GM19452 (cell line): ENCODE measurements around the gene IFNL4.
"Not testable (repeated sequence)": the region's sequence is repeated elsewhere in the genome, so short reads cannot be mapped to it uniquely, and the experiment has no call there.

Experiments used
- ATAC-seq: cut with Tn5 transposase; IDR thresholded peaks from one replicate; pipeline ENCODE4 v1.9.1; 2021; ENCODE audit not compliant: unreplicated experiment

The IFNL4 gene

DNA sequence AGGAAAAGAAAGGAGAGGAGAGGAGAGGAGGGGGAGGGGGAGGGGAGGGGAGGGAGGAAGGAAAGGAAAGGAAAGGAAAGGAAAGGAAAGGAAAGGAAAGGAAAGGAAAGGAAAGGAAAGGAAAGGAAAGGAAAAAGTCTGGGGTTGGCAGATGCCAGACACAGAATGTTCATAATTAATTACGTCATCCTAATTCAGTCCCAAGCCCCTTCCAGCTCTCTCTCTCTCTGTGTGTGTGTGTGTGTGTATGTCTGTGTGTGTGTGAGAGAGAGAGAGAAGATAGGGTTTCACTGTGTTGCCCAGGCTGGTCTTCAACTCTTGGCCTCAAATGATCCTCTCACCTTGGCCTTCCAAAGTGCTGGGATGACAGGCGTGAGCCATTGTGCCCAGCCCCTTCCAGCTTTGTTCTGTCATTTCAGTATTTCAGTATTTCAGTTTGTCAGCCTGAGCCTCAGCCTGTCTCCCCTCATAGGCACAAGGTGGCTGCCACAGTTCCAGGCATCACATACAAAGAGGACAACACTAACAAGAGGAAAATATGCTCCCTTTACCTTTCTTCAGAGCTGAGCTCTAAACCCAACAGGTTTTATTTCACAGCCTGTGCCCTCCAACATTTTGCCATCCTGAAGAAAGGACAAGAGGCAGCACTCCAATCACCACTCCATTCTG is 18.4 kb downstream of the IFNL4 start:
- no peak for ATAC-seq

DNA sequence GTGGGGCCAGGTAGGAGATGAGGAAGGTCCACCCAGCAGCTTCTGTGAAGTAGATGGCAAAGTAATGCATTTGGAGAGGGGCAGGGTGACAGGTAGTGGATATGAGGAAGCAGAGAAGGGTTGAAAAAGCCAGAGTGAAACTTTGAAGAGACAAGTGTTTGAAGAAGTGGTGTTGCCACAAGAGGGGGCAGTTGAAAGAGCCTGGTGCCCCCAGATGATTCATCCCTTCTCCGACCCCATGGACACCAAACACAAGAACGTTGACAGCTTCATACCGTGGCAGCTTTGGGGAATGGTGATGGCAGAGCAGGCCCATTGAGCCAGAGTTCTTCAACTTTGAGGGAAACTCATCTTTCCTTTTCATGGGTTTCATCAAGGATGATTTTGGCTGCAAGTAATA is 23.7 kb downstream of the IFNL4 start:
- ATAC-seq, result no peak

GRCh38 chr19:39223703-39224279 is 24.9 kb downstream of the IFNL4 start:
- no peak for ATAC-seq

GRCh38 chr19:39219108-39219507 is 29.5 kb downstream of the IFNL4 start:
- not testable (repeated sequence) for ATAC-seq

DNA sequence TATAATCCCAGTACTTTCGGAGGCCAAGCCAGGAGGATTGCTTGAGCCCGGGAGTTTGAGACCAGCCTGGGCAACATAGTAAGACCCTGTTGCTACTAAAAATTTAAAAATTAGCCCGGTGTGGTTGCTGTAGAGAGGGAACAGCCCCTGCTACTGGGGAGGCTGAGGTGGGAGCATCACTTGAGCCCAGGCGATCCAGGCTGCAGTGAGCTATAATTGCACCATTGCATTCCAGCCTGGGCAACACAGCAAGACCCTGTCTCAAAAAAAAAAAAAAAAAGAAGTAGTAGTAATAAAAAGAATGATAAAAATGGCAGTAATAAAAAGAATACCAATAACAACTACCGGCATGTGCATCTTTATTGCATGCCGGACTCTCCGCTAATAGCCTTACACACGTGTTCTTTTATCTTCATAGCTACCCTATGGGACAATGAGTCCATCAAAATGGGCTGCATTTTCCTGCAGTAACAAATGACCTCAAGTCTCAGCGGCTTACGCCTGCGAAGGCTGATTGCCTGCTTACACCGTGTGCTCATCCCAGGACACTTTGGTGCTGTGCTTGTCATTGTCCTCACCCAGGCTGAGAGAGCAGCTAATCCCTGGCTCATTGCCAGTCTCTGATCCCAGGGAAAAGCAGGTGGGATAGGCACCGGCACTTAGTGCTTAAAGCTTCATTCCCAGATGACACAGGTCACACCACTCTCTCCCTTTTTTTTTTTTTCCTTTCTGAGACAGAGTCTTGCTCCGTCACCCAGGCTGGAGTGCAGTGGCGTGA is 30.2 kb downstream of the IFNL4 start:
- no peak for ATAC-seq

DNA sequence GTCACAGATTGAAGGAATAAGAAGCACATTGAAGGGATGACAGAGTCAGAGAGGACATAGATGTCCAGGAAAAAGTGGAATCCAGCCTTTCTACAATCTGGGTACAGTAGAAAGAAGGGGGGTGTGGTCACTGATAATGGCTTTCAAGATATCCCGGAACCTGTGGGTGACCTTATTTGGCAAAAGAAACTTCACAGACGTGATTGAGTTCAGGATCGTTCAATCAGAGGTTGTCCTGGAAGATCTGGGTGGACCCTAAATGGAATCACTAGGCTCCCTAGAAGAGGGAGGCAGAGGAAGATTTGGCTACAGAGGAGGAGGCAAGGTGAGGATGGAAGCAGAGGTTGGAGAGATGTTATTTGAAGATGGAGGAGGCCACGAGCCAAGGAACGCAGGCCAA is 31.6 kb downstream of the IFNL4 start:
- ATAC-seq, result no peak

DNA sequence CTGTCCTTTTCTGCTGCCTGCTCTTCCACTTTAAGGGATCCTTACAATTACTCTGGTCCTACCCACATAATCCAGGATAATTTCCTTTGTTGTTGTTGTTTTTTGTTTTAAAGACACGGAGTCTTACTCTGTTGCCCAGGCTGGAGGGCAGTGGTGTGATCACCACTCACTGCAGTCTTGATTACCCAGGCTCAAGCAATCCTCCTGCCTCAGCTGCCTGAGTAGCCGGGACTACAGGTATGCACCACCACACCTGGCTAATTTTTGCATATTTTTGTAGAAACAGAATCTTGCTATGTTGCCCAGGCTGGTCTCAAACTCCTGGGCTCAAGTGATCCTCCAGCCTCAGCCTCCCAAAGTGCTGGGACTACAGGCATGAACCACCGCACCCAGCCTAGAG is 33.3 kb downstream of the IFNL4 start:
- not testable (repeated sequence) for ATAC-seq

GRCh38 chr19:39212375-39212742 is 36.3 kb downstream of the IFNL4 start:
- no peak for ATAC-seq

DNA sequence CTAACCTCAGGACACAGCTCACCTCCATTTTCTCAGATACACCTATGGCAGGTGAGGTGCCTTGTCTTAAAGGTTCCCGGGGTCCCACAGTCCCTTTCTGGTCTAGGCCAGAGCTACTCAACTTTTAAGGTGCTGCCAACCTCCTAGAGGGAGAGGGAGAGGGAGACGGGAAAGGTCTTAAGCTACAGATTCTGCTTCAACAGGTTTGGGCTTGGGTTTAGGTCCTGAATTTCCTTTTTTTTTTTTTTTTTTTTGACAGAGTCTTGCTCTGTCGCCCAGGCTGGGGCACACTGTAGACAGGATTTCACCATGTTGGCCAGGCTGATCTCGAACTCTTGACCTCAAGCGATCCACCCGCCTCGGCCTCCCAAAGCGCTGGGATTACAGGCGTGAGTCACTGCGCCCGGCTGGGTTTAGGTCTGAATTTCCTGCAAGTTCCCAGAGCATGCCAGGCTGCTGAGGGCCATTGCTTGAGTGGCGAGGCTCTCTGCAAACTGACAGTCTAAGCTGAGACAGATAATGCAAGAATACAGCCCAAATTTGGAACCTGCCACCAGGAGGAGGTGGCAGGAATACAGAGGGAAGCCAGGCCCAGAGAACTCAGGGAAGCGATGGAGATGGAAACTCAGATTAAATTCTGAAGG is 36.8 kb downstream of the IFNL4 start:
- no peak for ATAC-seq

- ATAC-seq, result no peak
Observed at GRCh38 chr19:39209196-39209595, 39.5 kb downstream of the IFNL4 start.

- ATAC-seq, result no peak
Observed at GRCh38 chr19:39208175-39208795, 40.4 kb downstream of the IFNL4 start.

DNA sequence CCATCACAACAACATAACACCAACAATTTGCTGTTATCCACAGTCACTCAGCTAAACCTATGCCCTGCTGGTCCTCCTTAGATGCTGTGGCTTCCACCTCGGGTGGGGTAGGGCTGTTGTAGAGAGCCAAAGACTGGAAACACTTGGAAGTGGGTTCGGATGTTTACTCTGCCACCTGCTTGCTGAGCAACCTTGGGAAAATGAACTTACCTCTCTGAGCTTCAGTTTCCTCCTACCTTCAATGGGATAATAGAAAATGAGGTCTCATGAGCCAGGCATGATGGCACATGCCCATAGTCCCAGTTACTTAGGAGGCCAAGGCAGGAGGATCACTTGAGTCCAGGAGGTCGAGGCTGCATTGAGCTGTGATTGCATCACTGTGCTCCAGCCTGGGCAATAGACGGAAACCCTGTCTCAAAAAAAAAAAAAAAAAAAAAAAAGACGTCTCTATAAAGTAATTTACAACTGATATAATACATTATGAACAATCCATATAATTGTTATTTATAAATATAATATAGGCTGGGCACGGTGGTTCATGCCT is 41.3 kb downstream of the IFNL4 start:
- no peak for ATAC-seq

- no peak for ATAC-seq
Observed at GRCh38 chr19:39206122-39206521, 42.5 kb downstream of the IFNL4 start.

GRCh38 chr19:39205449-39205764 is 43.2 kb downstream of the IFNL4 start:
- ATAC-seq, result no peak

DNA sequence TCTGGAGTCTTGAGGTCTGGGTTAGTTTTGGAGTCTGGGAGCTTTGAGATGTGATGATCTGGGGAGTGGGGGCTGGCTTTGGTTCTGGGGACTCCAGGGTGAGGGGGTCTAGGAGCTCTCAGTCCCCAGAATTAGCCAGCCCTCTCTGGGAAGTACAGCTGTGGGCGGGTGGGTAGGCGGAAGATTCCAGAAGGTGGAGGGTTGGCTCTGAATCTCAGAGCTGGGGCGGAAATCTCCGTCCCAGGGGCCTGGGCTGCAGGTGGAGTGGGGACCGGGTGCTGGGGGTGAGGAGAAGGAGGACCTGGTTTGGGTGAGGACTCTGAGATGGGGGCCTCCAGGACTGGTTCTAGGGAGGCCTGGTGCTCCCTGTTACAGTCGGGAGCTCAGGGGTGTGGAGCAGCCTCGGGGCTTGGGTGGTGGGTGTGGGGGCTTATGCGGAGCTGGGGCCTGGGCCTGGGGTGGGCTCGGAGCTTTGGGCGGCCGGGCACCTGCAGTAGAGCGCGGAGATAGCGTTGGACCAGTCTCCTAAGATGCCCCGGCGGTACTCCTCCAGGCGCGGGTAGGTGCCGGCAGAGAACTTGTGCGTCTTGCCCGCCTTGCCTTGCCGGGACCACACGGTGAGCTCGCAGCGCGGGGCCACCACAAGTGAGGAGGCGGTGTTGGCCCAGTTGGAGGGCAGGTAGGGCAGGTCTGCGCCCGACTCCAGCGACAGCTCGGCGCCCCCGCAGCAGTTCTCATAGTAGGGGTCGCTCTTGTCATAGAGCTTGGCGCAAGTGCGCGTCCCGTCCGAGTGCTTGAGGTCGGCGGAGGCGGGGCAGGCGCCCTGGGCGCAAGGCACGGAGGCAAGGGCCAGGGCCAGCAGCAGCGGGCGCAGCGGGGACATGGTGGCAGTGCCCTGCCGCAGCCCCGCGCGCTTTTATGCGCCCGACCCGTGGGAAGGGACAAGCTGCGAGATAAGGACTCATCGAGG is 45.0 kb downstream of the IFNL4 start, which contains the start of gene SYCN:
Gene SYCN, minus strand, starts transcription at position 892 of the 970 bp plus-strand sequence. Its CDS starts 9 bp downstream, at position 883.
- ATAC-seq, result no peak

DNA sequence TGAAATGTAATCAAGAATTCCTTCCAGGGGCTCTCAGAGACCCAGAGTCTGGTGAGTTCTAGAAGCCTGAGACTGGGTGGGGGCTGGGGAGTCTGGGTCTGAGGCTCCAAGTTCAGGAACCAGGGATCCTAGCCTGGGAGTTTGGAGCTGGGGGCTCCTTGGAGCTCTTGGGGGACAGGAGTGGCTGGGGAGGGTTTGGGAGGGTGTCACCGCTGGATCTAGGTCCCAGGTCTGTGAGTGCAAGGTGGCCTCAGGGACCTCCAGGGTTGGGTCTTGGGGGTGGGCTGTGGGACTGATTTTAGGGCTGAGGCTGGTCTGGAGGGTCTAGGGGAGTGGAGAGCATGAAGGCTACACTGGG is 45.7 kb downstream of the IFNL4 start:
- ATAC-seq, result no peak

DNA sequence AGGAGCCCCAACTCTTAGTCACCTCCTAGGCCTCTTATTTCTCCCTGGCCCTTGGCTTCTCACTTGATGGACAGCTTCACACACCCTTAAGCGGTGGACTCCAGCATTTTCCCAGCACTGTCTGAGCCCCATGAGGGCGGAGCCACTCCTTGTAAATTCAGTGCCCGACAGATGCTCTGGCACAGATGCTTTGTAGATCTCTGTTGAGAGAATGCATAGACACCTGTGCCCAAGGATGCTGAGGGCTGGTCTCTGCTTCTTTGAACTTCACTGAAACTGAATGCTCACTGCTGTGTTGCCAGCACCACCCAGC is 47.9 kb downstream of the IFNL4 start:
- no peak for ATAC-seq

DNA sequence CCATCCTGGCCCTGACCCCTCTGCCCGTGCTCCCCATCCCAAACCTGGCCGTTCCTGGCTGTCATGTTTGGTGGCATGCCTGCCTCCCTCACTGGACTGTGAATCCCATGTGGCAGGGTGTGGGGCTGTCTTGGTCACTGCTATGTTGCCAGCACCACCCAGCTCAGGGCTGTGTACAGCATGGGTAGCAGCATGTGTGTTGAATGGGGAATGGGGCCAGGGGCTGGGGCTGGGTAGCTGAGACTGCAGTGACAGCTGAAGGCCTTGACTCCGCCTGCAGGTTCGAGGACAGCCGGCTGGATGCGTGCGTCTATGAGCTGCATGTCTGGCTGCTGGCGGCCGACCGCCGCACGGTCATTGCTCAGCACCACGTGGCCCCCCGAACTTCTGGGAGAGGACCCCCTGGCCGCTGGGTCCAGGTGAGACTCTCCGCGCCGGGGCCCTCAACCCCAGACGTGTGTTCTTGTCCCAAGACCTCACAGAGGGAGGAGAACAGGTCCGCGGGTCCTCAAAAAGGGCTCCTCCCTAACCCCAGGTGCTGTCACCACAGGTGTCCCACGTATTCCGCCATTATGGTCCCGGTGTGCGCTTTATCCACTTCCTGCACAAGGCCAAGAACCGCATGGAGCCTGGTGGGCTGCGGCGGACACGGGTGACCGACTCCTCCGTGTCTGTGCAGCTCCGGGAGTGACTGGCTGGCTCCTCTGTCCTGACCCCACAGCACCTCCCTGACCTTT is 48.4 kb downstream of the IFNL4 start:
- no peak for ATAC-seq

DNA sequence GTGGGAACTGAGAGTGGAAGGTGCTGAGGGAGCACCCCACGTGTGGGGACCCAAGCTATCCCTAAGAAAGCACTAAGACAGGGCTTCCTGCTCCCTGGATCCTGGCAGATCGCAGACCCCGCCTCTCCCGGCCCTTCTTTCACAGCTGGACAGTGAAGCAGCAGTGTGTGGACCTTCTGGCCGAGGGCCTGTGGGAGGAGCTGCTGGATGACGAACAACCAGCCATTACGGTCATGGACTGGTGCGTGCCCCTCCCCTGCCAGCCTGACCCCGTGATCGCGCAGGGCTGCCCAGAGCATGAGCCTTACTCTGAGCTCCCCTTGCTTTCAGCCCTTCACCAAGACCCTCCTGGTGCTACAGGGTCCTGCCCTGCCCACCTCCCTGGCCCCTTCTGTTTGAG is 49.6 kb downstream of the IFNL4 start:
- ATAC-seq, result no peak

DNA sequence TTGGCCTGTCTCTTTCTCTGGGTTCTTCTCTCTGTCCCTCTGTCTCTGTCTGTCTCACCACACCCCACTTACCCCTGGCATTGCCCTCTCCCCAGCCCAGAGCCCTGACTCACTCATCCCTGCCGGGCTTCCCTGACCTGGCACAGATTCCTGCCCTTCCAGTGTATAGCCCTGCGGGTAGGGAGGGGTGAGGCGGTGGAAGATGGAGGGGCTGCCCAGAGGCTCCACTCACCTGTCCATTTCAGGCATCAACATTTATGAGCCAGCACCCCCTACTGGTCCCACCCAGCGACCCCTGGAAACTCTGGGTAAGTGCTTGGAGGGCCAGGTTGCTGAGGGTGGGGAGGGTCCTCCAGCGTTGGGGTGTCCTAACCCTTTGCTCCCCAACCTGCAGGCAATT is 50.8 kb downstream of the IFNL4 start:
- no peak for ATAC-seq
